Measurements from ENCODE around the gene ADGRE3.

Gene ADGRE3

GRCh38 chr19:14703833-14704232 lies 29.2 kb upstream of the ADGRE3 start:
- H3K79me2 ChIP-seq (ENCODE audit: control insufficient read depth, low read length): no peaks in the 10 kb centered on the region
- H3F3A ChIP-seq (ENCODE audit: control insufficient read depth, insufficient read depth): no peaks in the 10 kb centered on the region
- no peak overlapping the region for H3K27ac ChIP-seq (ENCODE audit: low read depth, low read length)
- TF ChIP-seq CTCF (IDR thresholded peaks at IDR 0.05; ENCODE audit: low read depth, low read length, poor library complexity, severe bottlenecking) (no peak), EZH2phosphoT487 (IDR thresholded peaks at IDR 0.05; ENCODE audit: borderline replicate concordance, low read length) (no peak)
- H3K27me3 ChIP-seq (ENCODE audit: control insufficient read depth, low read length): no peaks in the 10 kb centered on the region
- no peaks in the 10 kb centered on the region for H3K9me3 ChIP-seq (ENCODE audit: control insufficient read depth, insufficient read depth, low read length)
- no peak overlapping the region for H3K4me3 ChIP-seq (ENCODE audit: low read length)
- H3K36me3 ChIP-seq (ENCODE audit: control insufficient read depth, low read length): peaks cover 6% of the 10 kb centered on the region
- H3K4me2 ChIP-seq (ENCODE audit: low read length): no peak overlapping the region
- H3K9me2 ChIP-seq (replicated peaks; ENCODE audit: control insufficient read depth, low read length): no peaks in the 10 kb centered on the region
- no peaks in the 10 kb centered on the region for H3K4me1 ChIP-seq (ENCODE audit: control insufficient read depth, low read length)
- no peaks in the 10 kb centered on the region for H4K20me1 ChIP-seq (ENCODE audit: control insufficient read depth, insufficient read depth, low read depth, low read length)

GRCh38 chr19:14700711-14701375 lies 26.2 kb upstream of the ADGRE3 start:
- no peaks in the 10 kb centered on the region for H3K27me3 ChIP-seq (ENCODE audit: control insufficient read depth, low read length)
- no peak overlapping the region for H3K27ac ChIP-seq (ENCODE audit: low read depth, low read length)
- H3K4me3 ChIP-seq (ENCODE audit: low read length): no peak overlapping the region
- no peaks in the 10 kb centered on the region for H3K4me1 ChIP-seq (ENCODE audit: control insufficient read depth, low read length)
- H4K20me1 ChIP-seq (ENCODE audit: control insufficient read depth, insufficient read depth, low read depth, low read length): no peaks in the 10 kb centered on the region
- H3K9me2 ChIP-seq (replicated peaks; ENCODE audit: control insufficient read depth, low read length): no peaks in the 10 kb centered on the region
- no peaks in the 10 kb centered on the region for H3F3A ChIP-seq (ENCODE audit: control insufficient read depth, insufficient read depth)
- H3K79me2 ChIP-seq (ENCODE audit: control insufficient read depth, low read length): no peaks in the 10 kb centered on the region
- TF ChIP-seq EZH2phosphoT487 (IDR thresholded peaks at IDR 0.05; ENCODE audit: borderline replicate concordance, low read length) (no peak), CTCF (IDR thresholded peaks at IDR 0.05; ENCODE audit: low read depth, low read length, poor library complexity, severe bottlenecking) (no peak)
- H3K9me3 ChIP-seq (ENCODE audit: control insufficient read depth, insufficient read depth, low read length): no peaks in the 10 kb centered on the region
- no peak overlapping the region for H3K4me2 ChIP-seq (ENCODE audit: low read length)
- peaks cover 6% of the 10 kb centered on the region for H3K36me3 ChIP-seq (ENCODE audit: control insufficient read depth, low read length)

- H3K4me1 ChIP-seq (ENCODE audit: control insufficient read depth, low read length): no peaks in the 10 kb centered on the region
- no peaks in the 10 kb centered on the region for H3K9me2 ChIP-seq (replicated peaks; ENCODE audit: control insufficient read depth, low read length)
- H3F3A ChIP-seq (ENCODE audit: control insufficient read depth, insufficient read depth): no peaks in the 10 kb centered on the region
- no peaks in the 10 kb centered on the region for H3K27me3 ChIP-seq (ENCODE audit: control insufficient read depth, low read length)
- H3K4me3 ChIP-seq (ENCODE audit: low read length): no peak overlapping the region
- no peak for TF ChIP-seq EZH2phosphoT487 (IDR thresholded peaks at IDR 0.05; ENCODE audit: borderline replicate concordance, low read length)
- no peak for TF ChIP-seq CTCF (IDR thresholded peaks at IDR 0.05; ENCODE audit: low read depth, low read length, poor library complexity, severe bottlenecking)
- H3K9me3 ChIP-seq (ENCODE audit: control insufficient read depth, insufficient read depth, low read length): no peaks in the 10 kb centered on the region
- no peak overlapping the region for H3K27ac ChIP-seq (ENCODE audit: low read depth, low read length)
- no peaks in the 10 kb centered on the region for H3K79me2 ChIP-seq (ENCODE audit: control insufficient read depth, low read length)
- H4K20me1 ChIP-seq (ENCODE audit: control insufficient read depth, insufficient read depth, low read depth, low read length): no peaks in the 10 kb centered on the region
- H3K4me2 ChIP-seq (ENCODE audit: low read length): no peak overlapping the region
- peaks cover 6% of the 10 kb centered on the region for H3K36me3 ChIP-seq (ENCODE audit: control insufficient read depth, low read length)
Measured at GRCh38 chr19:14699641-14700040, 25.0 kb upstream of the ADGRE3 start.
